ENCODE results near the gene KLRC2.
"Not testable (repeated sequence)": the region's sequence is repeated elsewhere in the genome, so short reads cannot be mapped to it uniquely, and the experiment has no call there.

Gene KLRC2

DNA sequence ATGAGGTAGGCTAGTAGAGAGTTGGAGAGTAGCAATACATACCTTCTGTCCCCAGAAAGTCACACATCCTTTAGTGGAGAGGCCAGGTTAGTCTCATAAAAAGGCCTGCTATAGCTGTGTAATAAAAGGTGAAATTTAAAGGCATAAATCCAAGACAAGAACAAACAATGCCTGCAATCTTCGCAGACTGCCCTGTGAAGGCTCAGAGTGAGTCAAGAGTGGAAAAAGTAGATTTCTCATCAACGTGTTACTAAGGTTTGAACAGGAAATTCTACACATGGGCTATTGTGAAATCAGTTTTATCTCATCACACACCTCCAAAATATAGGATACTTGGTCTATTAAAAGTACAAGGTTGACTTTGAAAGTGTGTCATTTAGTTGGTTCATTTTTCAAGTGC, 17.3 kb upstream of the KLRC2 start, which contains the start of gene KLRC1:
TSS of gene KLRC1 (minus strand) at position 222 of the 400 bp plus-strand sequence. CDS start 2,221 bp downstream, outside the sequence.
- FAIRE-seq, result no peak
- TF ChIP-seq, protein P1, sequence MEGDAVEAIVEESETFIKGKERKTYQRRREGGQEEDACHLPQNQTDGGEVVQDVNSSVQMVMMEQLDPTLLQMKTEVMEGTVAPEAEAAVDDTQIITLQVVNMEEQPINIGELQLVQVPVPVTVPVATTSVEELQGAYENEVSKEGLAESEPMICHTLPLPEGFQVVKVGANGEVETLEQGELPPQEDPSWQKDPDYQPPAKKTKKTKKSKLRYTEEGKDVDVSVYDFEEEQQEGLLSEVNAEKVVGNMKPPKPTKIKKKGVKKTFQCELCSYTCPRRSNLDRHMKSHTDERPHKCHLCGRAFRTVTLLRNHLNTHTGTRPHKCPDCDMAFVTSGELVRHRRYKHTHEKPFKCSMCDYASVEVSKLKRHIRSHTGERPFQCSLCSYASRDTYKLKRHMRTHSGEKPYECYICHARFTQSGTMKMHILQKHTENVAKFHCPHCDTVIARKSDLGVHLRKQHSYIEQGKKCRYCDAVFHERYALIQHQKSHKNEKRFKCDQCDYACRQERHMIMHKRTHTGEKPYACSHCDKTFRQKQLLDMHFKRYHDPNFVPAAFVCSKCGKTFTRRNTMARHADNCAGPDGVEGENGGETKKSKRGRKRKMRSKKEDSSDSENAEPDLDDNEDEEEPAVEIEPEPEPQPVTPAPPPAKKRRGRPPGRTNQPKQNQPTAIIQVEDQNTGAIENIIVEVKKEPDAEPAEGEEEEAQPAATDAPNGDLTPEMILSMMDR (IDR thresholded peaks at IDR 0.05; ENCODE audit: insufficient read depth, missing control alignments), result no peak
- DNase-seq (ENCODE audit: insufficient read length, low spot score), result no peak

DNA sequence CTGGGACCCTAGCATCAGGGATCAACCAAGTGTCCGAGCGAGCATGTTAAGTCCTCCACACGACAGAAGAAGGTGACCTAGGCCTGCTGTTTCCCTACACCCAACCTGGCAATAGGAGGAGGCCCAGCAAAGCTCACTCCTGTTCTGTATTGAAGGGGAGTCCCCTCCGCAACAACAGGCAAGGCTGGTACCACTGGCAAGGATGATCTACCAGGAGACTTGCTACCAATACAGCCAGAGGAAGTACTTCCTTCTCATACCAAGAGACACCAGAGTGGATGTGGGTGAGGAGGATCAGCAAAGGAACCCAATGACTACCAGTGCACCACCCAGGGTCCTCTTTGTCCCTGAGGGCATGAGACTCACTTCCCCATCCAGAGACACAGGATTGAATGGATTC, 12.4 kb upstream of the KLRC2 start:
- no peak for FAIRE-seq
- DNase-seq (ENCODE audit: insufficient read length, low spot score), result no peak
- TF ChIP-seq, protein P1 (IDR thresholded peaks at IDR 0.05; ENCODE audit: insufficient read depth, missing control alignments), result no peak

DNA sequence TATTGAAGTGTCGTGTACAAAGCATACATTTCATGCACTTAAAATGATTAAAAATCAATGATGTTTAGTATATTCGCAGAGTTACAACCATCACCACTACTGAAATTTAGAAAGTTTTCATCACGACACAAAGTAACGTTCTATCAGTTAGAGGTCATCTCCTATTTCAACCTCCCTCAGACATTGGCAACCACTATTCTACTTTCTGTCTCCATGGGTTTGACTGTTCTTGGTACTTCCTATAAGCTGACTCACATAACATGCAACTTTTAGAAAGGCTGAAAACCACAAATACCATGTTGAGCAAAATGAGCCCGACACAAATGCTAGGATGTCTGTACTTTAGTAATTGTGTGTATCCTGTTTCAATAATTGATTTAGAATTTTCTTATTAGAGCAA, 10.2 kb upstream of the KLRC2 start:
- FAIRE-seq, result peak; percentile 95
- DNase-seq (ENCODE audit: insufficient read length, low spot score), result not testable (repeated sequence)

DNA sequence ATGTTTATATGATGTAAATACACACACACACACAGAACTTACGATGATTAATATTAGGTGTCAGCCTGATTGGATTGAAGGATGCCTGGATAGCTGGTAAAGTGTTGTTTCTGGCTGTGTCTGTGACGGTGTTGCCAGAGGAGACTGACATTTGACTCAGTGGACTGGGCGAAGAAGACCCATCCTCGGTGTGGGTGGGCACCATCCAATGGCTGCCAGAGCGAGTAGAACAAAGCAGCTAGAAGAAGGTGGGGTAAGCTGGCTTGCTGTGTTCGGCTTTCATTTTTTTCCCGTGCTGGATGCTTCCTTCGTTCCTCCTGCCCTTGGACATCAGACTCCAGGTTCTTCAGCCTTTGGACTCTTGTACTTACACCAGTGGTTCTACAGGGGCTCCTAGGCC, 5.3 kb upstream of the KLRC2 start:
- not testable (repeated sequence) for FAIRE-seq; DNase-seq (ENCODE audit: insufficient read length, low spot score)

DNA sequence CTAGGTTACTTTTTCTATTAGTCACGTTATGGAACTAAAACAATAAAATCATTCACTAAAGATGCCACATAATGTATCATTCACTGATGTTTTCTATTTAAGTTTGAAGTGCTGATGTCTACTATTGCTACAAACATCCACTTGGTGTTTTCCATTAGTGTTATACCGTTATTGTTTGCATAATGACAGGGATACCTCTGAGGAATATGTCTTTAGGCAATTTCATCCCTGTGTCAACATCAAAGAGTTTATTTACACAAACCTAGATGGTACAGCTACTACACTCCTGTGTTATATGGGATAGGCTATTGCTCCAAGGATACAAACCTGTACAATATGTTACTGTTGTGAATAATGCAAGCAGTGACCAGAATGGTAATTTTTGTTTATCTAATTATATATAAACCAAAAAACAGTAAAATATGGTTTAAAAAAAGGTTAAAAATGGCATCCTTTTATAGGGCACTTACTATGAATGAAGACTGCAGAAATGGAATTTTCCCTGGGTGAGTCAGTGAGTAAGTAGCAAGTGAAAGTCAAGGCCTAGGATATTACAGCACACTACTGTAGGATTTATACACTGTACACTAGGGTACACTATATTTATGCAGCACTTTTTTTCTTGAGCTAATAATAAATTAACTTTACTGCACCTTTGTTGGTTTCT, 3.9 kb upstream of the KLRC2 start:
- DNase-seq (ENCODE audit: insufficient read length, low spot score), result not testable (repeated sequence)
- FAIRE-seq, result peak; percentile 93

DNA sequence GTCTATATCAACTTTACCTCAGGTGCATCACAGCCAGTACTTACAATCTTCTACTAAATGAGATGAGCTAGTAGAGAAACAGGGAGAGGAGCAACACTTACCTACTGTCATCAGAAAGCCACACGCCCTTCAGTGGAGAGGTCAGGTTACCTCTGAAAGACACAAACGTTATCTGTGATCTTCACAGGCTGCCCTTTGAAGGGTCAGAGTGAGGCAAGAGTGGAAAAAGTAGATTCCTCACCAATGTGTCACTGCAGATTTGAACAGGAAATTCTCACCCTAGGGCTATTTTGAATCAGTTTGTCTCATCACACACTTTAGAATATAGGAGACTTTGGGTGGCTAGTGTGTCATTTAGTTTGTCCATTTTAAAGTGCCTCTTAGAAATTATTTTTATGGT, 1.8 kb upstream of the KLRC2 start:
- peak; percentile 67 for FAIRE-seq
- not testable (repeated sequence) for DNase-seq (ENCODE audit: insufficient read length, low spot score)

DNA sequence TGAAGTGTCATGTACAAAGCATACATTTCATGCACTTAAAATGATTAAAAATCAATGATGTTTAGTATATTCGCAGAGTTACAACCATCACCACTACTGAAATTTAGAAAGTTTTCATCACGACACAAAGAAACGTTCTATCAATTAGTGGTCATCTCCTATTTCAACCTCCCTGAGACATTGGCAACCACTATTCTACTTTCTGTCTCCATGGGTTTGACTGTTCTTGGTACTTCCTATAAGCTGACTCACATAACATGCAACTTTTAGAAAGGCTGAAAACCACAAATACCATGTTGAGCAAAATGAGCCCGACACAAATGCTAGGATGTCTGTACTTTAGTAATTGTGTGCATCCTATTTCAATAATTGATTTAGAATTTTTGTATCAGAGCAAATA, 5.2 kb downstream of the KLRC2 start:
- DNase-seq (ENCODE audit: insufficient read length, low spot score); FAIRE-seq: not testable (repeated sequence)

DNA sequence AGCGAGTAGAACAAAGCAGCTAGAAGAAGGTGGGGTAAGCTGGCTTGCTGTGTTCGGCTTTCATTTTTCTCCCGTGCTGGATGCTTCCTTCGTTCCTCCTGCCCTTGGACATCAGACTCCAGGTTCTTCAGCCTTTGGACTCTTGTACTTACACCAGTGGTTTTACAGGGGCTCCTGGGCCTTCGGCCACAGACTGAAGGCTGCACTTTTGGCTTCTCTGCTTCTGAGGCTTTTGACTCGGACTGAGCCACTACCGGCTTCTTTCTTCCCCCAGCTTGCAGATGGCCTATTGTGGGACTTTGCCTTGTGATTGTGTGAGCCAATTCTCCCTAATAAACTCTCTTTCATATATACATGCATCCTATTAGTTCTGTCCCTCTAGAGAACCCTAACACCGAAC, 9.9 kb downstream of the KLRC2 start:
- FAIRE-seq; DNase-seq (ENCODE audit: insufficient read length, low spot score): not testable (repeated sequence)

DNA sequence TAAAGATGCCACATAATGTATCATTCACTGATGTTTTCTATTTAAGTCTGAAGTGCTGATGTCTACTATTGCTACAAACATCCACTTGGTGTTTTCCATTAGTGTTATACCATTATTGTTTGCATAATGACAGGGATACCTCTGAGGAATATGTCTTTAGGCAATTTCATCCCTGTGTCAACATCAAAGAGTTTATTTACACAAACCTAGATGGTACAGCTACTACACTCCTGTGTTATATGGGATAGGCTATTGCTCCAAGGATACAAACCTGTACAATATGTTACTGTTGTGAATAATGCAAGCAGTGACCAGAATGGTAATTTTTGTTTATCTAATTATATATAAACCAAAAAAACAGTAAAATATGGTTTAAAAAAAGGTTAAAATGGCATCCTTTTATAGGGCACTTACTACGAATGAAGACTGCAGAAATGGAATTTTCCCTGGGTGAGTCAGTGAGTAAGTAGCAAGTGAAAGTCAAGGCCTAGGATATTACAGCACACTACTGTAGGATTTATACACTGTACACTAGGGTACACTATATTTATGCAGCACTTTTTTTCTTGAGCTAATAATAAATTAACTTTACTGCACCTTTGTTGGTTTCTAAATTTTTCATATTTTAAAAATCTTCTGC, 11.4 kb downstream of the KLRC2 start:
- not testable (repeated sequence) for DNase-seq (ENCODE audit: insufficient read length, low spot score)
- FAIRE-seq, result peak; percentile 69

DNA sequence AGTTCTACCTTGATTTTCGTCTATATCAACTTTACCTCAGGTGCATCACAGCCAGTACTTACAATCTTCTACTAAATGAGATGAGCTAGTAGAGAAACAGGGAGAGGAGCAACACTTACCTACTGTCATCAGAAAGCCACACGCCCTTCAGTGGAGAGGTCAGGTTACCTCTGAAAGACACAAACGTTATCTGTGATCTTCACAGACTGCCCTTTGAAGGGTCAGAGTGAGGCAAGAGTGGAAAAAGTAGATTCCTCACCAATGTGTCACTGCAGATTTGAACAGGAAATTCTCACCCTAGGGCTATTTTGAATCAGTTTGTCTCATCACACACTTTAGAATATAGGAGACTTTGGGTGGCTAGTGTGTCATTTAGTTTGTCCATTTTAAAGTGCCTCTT, 13.7 kb downstream of the KLRC2 start:
- not testable (repeated sequence) for DNase-seq (ENCODE audit: insufficient read length, low spot score); FAIRE-seq

DNA sequence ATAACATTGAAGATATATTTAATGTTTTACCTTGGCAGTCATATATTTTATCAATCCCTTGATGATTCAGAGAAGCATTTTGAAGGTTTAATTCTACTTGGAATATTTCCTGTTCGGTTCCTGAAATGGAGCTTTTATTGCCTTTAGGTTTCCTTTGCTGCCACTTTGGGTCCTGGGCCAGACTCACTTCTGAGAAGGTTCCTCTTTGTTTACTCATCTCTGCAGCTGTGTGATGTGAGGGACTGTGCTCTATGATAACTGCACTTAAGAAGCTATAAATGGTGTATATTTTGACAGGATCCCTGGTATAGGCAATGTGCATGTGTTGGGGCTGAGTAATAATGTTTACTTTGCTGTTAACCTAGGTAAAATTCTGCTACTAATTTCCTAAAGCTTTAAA, 15.5 kb downstream of the KLRC2 start, which contains the start of gene KLRC3:
TSS of gene KLRC3 (minus strand) at position 262 of the 400 bp plus-strand sequence. CDS start at position 217, 45 bp downstream.
- DNase-seq (ENCODE audit: insufficient read length, low spot score), result not testable (repeated sequence)
- peak; percentile 21 for FAIRE-seq

DNA sequence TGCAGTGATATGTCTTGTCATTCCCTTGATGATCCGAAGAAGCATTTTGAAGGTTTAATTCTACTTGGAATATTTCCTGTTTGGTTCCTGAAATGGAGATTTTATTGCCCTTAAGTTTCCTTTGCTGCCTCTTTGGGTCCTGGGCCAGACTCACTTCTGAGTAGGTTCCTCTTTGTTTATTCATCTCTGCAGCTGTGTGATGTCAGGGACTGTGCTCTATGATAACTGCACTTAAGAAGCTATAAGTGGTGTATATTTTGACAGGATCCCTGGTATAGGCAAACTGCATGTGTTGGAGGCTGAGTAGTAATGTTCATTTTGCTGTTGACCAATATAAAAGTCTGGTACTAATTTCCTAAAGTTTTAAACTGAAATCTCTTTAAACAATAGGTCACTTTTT, 26.4 kb downstream of the KLRC2 start, which contains the start of gene KLRC4:
TSS of gene KLRC4 (minus strand) at position 366 of the 400 bp plus-strand sequence. CDS start at position 184, 182 bp downstream.
- TF ChIP-seq, protein P1 (IDR thresholded peaks at IDR 0.05; ENCODE audit: insufficient read depth, missing control alignments), result no peak
- FAIRE-seq (no peak), DNase-seq (ENCODE audit: insufficient read length, low spot score) (no peak)

All from D721Med (cell line).